Activated CD4-positive, alpha-beta T cell treated with anti-CD3 and anti-CD28 coated beads, Interleukin-2, amount 50 U/mL, for 4 hours (primary cell): ENCODE measurements around the gene SLC16A12.
"Not testable (repeated sequence)": the region's sequence is repeated elsewhere in the genome, so short reads cannot be mapped to it uniquely, and the experiment has no call there.

Source experiments
- DNase-seq, 2 experiments: peaks; one replicate each; pipeline ENCODE4 v3.0.0-alpha.2; 2020

SLC16A12 gene

GRCh38 chr10:89468191-89468965 is 67.0 kb downstream of the SLC16A12 start:
- DNase-seq, result no peak

GRCh38 chr10:89466599-89467035 is 68.8 kb downstream of the SLC16A12 start:
- no peak for DNase-seq

- DNase-seq, result no peak
These were observed 70.2 kb downstream of the SLC16A12 start for GRCh38 chr10:89465196-89465595.

GRCh38 chr10:89463846-89464537 is 71.4 kb downstream of the SLC16A12 start:
- no peak for DNase-seq

- DNase-seq, result no peak
These were observed 76.6 kb downstream of the SLC16A12 start for GRCh38 chr10:89458784-89459183.

- no peak for DNase-seq
These were observed 77.1 kb downstream of the SLC16A12 start for GRCh38 chr10:89458291-89458690.

GRCh38 chr10:89454561-89455347 is 80.6 kb downstream of the SLC16A12 start:
- DNase-seq, result no peak

GRCh38 chr10:89452193-89452592 is 83.2 kb downstream of the SLC16A12 start:
- no peak for DNase-seq

- no peak for DNase-seq
These were observed 84.5 kb downstream of the SLC16A12 start for GRCh38 chr10:89450901-89451300.

GRCh38 chr10:89444819-89445218 is 90.6 kb downstream of the SLC16A12 start:
- DNase-seq, result not testable (repeated sequence)

- no peak for DNase-seq
These were observed 93.1 kb downstream of the SLC16A12 start for GRCh38 chr10:89442289-89442688.

- DNase-seq, result no peak
These were observed 95.0 kb downstream of the SLC16A12 start for GRCh38 chr10:89440226-89441009.

- DNase-seq, result no peak
These were observed 96.9 kb downstream of the SLC16A12 start for GRCh38 chr10:89438525-89438924.

GRCh38 chr10:89431977-89432376 is 103.4 kb downstream of the SLC16A12 start:
- no peak for DNase-seq

- no peak for DNase-seq
These were observed 106.5 kb downstream of the SLC16A12 start for GRCh38 chr10:89428877-89429276.

- DNase-seq, result no peak
These were observed 107.8 kb downstream of the SLC16A12 start for GRCh38 chr10:89427629-89428028.

- no peak for DNase-seq
These were observed 109.0 kb downstream of the SLC16A12 start for GRCh38 chr10:89426230-89426868.

GRCh38 chr10:89425000-89425399 is 110.4 kb downstream of the SLC16A12 start:
- DNase-seq, result no peak

GRCh38 chr10:89421018-89421476 is 114.3 kb downstream of the SLC16A12 start:
- DNase-seq, result no peak

- DNase-seq, result no peak
These were observed 115.8 kb downstream of the SLC16A12 start for GRCh38 chr10:89419548-89419947.

- no peak for DNase-seq
These were observed 118.9 kb downstream of the SLC16A12 start for GRCh38 chr10:89416465-89416864.
